Activated CD4-positive, alpha-beta T cell treated with anti-CD3 and anti-CD28 coated beads for 48 hours (primary cell): Measurements from ENCODE around the gene SLC18B1.

Source experiments
- DNase-seq: peaks from one replicate; pipeline ENCODE4 v3.0.0-alpha.2; 2020

Gene SLC18B1

DNA sequence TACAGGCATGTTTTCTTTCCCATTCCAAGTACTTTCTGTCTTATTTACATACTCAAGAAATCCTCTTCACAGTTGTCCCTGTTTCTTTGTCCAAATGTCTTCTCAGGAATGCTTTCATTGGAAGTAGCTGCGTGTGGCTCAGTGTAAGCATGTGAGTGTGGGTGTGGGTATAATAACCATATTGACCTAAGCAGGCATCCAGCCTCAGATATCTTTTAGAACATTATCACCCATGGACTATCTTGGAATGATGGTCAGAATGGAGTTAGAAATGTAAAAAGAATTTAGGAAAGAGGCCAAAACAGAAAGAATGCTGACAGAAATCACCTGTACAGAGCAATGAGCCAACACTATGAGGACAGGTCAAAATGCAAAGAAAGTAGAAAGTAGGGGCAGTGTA, 57.2 kb downstream of the SLC18B1 start:
- DNase-seq = no peak

DNA sequence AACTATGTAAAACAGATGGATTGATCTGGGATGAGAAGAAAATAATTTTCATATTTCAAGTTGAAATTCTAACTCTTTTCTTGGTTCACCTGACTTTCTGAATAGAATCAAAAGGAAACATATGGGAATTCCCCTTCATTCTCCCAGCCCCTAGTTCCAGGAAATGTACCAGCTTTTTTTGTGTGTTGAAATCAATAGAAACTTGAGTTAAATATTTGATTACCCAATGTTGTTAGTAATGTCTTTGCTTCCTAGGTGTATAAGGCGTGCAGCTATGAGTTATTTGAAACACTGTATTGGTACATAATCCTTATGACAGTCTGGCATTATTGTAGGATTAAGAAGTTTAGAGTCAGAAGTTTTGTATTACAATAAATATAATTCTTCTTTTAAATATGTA, 62.2 kb downstream of the SLC18B1 start:
- no peak for DNase-seq

DNA sequence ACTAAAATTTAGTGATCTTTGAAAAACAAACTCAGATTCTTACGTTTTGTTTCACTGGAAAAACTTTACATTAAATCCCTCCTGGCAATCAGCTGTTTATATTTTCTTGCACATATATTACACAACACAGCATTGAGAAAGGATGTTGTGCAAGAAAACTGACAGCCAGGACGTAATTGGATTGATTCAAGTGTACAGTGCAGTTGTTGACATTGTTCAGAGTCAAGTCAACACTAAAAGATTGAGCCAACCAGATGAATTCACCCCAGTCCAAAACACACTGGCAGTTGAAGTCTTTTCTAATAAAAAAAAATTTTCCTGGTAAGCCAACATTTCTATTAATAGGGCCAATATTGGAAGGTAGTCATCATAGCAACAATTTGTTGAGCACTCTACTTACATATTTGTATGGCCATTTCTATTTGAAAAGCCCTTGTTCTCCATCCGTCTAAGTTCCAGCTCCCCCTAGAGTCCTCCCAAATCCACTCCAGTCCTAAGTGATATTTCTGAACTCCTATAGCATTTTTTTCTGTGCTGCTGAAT, 63.7 kb downstream of the SLC18B1 start:
- DNase-seq = no peak

DNA sequence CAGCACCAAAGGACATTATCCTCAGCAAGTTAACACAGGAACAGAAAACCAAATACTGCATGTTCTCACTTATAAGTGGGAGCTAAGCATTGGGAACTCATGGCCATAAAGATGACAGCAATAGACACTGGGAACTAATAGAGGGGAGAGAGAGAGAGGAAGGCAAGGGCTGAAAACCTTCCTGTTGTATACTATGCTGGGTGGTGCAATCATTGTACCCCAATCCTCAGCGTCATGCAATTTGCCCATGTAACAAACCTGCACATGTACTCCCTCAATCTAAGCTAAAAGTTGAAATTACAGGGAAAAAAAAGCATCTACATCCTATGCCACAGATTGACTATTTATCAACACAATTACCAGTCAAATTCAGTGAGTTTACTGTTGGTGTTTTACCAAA, 64.6 kb downstream of the SLC18B1 start:
- no peak for DNase-seq

DNA sequence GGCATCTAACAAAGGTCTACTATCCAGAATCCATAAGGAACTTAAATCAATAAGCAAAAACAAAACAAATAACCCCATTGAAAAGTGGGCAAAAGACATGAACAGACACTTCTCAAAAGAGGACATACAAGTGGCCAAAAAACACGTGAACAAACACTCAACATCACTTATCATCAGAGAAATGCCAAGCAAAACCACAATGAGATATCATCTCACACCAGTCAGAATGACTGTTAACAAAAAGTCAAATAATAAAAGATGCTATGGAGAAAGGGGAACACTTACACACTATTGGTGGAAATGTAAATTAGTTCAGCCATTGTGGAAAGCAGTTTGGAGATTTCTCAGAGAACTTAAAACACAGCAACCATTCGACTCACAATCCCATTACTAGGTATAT, 65.2 kb downstream of the SLC18B1 start:
- DNase-seq = no peak

DNA sequence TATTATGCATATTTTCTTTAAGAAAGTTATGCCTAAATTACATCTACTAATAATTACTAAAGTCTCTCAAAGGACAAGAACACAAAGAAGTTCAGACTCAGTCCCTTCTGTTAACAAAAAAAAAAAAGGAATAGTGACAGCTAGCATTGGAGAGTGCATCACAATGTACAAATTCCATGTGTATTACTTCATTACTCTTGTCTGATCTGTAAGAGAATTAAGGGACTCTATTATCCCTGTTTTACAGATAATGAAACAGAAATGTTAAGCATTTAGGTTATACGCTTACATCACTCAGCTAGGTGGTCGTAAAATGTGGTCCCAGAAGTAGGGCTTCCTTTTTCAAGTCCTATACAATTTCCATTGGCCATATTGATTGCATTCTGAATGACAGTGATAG, 67.4 kb downstream of the SLC18B1 start:
- DNase-seq = no peak

DNA sequence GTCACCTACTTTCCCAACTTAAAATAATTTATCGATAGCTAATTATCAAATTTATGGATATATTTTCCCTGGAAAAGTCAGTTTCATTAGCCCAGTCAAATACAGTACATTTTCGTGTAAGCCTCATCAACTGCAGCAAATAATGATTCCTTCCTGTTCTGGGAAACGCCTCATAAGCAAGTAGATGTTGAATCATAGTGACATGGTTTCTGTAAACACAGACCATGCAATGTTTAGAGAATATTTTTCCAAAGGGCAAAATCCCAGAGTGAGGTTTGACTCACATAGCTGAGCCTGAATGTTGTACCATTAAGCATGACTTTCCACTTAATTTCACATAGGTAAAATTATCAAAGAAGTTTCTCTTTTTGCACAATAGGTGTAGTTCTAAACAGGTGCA, 67.9 kb downstream of the SLC18B1 start:
- no peak for DNase-seq

DNA sequence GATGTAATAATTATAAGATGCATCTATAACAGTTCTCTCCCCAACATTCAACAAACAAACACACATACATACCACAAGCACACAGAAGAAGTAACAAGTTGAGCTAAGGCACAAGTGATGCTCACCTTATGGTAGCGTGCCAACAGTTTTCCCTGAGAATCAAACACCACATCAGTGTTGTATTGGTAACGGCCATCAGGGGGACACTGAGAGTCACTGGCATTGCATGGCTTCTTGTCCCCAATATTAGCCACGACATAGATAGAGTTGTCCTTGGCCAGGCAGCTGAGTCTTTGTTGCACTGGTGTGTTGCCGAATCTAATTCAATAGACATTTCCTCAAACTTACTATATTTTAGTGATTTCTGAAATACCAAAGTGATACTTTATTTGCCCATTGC, 69.8 kb downstream of the SLC18B1 start:
- DNase-seq = no peak

DNA sequence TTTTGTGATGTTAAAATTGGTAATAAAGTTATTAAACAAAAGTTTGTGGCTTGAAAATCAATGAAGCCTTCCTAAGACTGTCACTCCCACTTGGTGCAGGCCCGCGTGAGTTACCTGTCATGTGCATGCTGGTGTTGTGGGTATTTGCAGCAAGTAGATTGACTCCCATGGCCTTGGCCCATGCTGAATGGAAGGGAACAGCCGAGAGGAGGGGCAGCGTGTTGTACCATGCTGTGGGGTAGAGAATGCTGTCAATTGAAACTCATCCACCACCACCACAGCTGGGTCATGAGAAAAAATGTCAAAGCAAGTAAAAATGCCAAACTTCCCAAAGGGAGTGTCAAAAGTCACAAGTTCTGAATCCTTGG, 71.8 kb downstream of the SLC18B1 start:
- no peak for DNase-seq

DNA sequence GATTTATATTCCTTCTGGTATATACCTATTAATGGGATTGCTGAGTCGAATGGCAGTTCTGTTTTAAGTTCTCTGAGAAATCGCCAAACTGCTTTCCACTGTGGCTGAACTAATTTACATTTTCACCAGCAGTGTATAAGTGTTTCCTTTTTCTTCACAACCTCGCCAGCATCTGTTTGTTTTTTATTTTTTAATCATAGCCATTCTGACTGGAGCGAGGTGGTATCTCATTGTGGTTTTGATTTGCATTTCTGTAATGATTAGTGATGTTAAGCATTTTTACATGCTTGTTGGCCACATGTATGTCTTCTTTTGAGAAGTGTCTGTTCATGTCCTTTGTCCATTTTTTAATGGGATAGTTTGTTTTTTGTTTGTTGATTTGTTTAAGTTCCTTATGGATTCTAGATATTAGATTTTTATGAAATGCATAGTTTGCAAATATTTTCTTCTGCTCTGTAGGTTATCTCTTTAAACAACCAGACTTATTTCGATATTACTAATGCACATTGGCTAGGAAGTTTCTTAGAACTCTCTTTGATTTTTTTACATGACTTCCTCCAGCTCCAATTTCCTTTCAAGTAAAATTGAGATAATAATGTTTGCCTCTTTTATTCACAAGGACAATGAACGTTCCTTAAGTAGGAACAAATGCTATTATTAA, 72.4 kb downstream of the SLC18B1 start:
- no peak for DNase-seq

DNA sequence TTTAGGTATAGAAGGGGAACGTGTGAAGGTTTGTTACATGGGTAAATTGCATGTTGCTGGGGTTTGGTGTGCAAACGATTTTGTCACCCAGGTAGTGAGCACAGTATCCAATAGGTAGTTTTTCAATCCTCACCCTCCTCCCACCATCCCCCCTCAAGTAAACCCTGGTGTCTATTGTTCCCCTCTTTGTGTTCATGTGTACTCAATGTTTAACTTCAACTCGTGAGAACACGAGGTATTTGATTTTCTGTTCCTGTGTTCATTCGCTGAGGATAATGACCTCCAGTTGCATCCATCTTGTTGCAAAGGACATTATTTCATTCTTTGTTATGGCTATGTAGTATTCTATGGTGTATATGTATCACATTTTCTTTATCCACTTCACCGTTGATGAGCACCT, 73.0 kb downstream of the SLC18B1 start:
- no peak for DNase-seq

DNA sequence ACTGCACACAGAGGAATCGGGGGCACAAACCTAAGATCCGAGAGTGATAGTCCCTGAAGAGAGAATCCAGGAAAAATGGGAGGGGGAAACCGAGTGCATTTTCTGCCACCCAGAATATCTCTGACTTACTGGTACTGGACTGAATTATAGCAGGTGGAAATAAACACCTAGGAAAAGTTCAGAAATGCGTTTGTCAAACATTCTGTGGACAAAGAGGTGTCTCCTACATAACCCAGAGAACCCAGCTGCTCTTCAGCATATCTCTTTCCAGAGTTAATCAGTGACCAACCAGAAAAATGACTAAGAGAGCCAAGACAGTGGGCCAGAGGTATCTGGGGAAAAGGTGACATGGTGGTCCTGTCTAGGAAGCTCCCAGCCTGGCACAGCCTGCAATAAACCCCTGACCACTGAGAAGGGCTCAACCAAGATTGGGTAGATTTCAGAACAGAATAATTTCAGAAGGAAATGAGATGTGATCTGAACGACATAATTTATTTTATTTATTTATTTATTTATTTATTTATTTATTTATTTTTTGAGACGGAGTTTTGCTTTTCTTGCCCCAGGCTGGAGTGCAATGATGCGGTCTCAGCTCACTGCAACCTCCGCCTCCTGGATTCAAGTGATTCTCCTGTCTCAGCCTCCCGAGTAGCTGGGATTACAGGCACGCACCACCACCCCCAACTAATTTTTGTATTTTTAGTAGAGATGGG, 78.5 kb downstream of the SLC18B1 start:
- no peak for DNase-seq
